ENCODE results near the gene TRIO.

TRIO gene

GRCh38 chr5:14518638-14519037 lies 375.5 kb downstream of the TRIO start:
- no peak overlapping the region for H3K4me3 ChIP-seq (ENCODE audit: low read depth, low read length)
- TF ChIP-seq CTCF (conservative IDR thresholded peaks at IDR 0.05; ENCODE audit: low read depth, low read length) = no peak
- DNase-seq (ENCODE audit: low read depth) = no peak

GRCh38 chr5:14521748-14522147 lies 378.6 kb downstream of the TRIO start:
- DNase-seq (ENCODE audit: low read depth) = no peak
- no peak for TF ChIP-seq CTCF (conservative IDR thresholded peaks at IDR 0.05; ENCODE audit: low read depth, low read length)
- H3K4me3 ChIP-seq (ENCODE audit: low read depth, low read length) = no peak overlapping the region

- no peak for TF ChIP-seq CTCF (conservative IDR thresholded peaks at IDR 0.05; ENCODE audit: low read depth, low read length)
- H3K4me3 ChIP-seq (ENCODE audit: low read depth, low read length) = no peak overlapping the region
- DNase-seq (ENCODE audit: low read depth) = no peak
Measured at GRCh38 chr5:14522721-14523120, 379.6 kb downstream of the TRIO start.

GRCh38 chr5:14523243-14524034 lies 380.3 kb downstream of the TRIO start:
- no peak overlapping the region for H3K4me3 ChIP-seq (ENCODE audit: low read depth, low read length)
- no peak for TF ChIP-seq CTCF (conservative IDR thresholded peaks at IDR 0.05; ENCODE audit: low read depth, low read length)
- DNase-seq (ENCODE audit: low read depth) = no peak

GRCh38 chr5:14525397-14525796 lies 382.3 kb downstream of the TRIO start:
- no peak for DNase-seq (ENCODE audit: low read depth)
- no peak overlapping the region for H3K4me3 ChIP-seq (ENCODE audit: low read depth, low read length)
- TF ChIP-seq CTCF (conservative IDR thresholded peaks at IDR 0.05; ENCODE audit: low read depth, low read length) = no peak

GRCh38 chr5:14526493-14526892 lies 383.4 kb downstream of the TRIO start:
- DNase-seq (ENCODE audit: low read depth) = no peak
- no peak for TF ChIP-seq CTCF (conservative IDR thresholded peaks at IDR 0.05; ENCODE audit: low read depth, low read length)
- no peak overlapping the region for H3K4me3 ChIP-seq (ENCODE audit: low read depth, low read length)

- no peak for DNase-seq (ENCODE audit: low read depth)
- no peak overlapping the region for H3K4me3 ChIP-seq (ENCODE audit: low read depth, low read length)
- TF ChIP-seq CTCF (conservative IDR thresholded peaks at IDR 0.05; ENCODE audit: low read depth, low read length) = no peak
Measured at GRCh38 chr5:14528115-14528514, 385.0 kb downstream of the TRIO start.

All from choroid plexus epithelial cell (primary cell).